ENCODE results near the gene RPL14. TPM values are rescaled to one million over a fixed set of nuclear protein-coding genes. Genes with fewer than 3 reads are reported as not detected.

Gene RPL14
- total and polyA plus RNA-seq, 4 donors, result 82.6 to 383 (median 185) TPM

GRCh38 chr3:40490916-40491315 is 33.8 kb downstream of the RPL14 start:
- Histone ChIP-seq H3K4me1 (ENCODE audit: control insufficient read depth in 4 of 4, insufficient read depth in 4 of 4, low read length in 3 of 4) (no peaks in the 10 kb centered on the region), H3K27me3 (ENCODE audit: control insufficient read depth in 4 of 4, insufficient read depth in 4 of 4, low read length in 3 of 4) (no peaks in the 10 kb centered on the region), H3K36me3 (ENCODE audit: control insufficient read depth in 4 of 4, insufficient read depth in 3 of 4, low read depth in 1 of 4, low read length in 3 of 4) (peaks cover 8 to 22% (median 17%) of the 10 kb centered on the region in 4 donors), H3K4me3 (ENCODE audit: low read depth in 1 of 3, low read length in 3 of 3) (no peak overlapping the region), H3K9me3 (ENCODE audit: control insufficient read depth in 4 of 4, low read length in 3 of 4) (peaks cover 14 to 19% (median 15%) of the 10 kb centered on the region in 4 donors), H3K9ac (ENCODE audit: low read depth in 1 of 2, low read length in 2 of 2) (no peak overlapping the region), H3K27ac (ENCODE audit: low read depth in 1 of 2, low read length in 2 of 2) (no peak overlapping the region)
- 91% methylated on average over 5 of the region's 5 CpGs for WGBS
- DNase-seq (ENCODE audit: low spot score), result no peak
- TF ChIP-seq ATF3 (IDR thresholded peaks at IDR 0.05) (no peak), EGR1 (IDR thresholded peaks at IDR 0.05; ENCODE audit: low read depth in 2 of 2) (no peak), HNF4G (IDR thresholded peaks at IDR 0.05) (no peak), TAF1 (conservative IDR thresholded peaks at IDR 0.05) (no peak), FOXA2 (IDR thresholded peaks at IDR 0.05) (no peak), GABPA (IDR thresholded peaks at IDR 0.05 in 1 of 2, conservative IDR thresholded peaks at IDR 0.05 in 1 of 2) (no peak), MAX (IDR thresholded peaks at IDR 0.05) (no peak), JUND (IDR thresholded peaks at IDR 0.05) (no peak), CTCF (IDR thresholded peaks at IDR 0.05; ENCODE audit: low read depth, low read length, missing input control) (no peak), RAD21 (IDR thresholded peaks at IDR 0.05) (no peak), YY1 (IDR thresholded peaks at IDR 0.05) (no peak), NR2F2 (IDR thresholded peaks at IDR 0.05) (no peak), FOXA1 (IDR thresholded peaks at IDR 0.05) (no peak), RXRA (IDR thresholded peaks at IDR 0.05) (no peak), ZBTB33 (IDR thresholded peaks at IDR 0.05) (no peak), SP1 (IDR thresholded peaks at IDR 0.05) (no peak), HNF4A (conservative IDR thresholded peaks at IDR 0.05) (no peak), REST (IDR thresholded peaks at IDR 0.05) (no peak)
